ENCODE measurements around the gene NOM1. TPM values are rescaled to one million over a fixed set of nuclear protein-coding genes. Genes with fewer than 3 reads are reported as not detected.
A peak's percentile ranks its signal among the peaks of the same experiment; 100 is the strongest.

NOM1 gene
- total RNA-seq, 2 donors from 2014 or later = 18.4 to 40.6 TPM

- TF ChIP-seq CTCF (IDR thresholded peaks at IDR 0.05) = no peak
- Histone ChIP-seq H3K27me3 (replicated peaks; ENCODE audit: insufficient read depth) (peaks cover 11% of the 10 kb centered on the region), H3K4me1 (ENCODE audit: control insufficient read depth in 1 of 2, low read depth in 2 of 2) (peaks cover 11 to 20% of the 10 kb centered on the region in 2 donors), H3K27ac (no peak overlapping the region), H3K36me3 (no peaks in the 10 kb centered on the region), H3K9me3 (no peaks in the 10 kb centered on the region), H3K4me3 (peak overlapping the region; percentile 45)
- no peak for DNase-seq (ENCODE audit: low spot score)
- no peak for ATAC-seq (ENCODE audit: insufficient number of reproducible peaks, low FRiP score, low read depth)
Observed at GRCh38 chr7:157021071-157021870, 71.8 kb downstream of the NOM1 start.

- no peak for TF ChIP-seq CTCF (IDR thresholded peaks at IDR 0.05)
- H3K4me3 ChIP-seq = no peak overlapping the region
- DNase-seq (ENCODE audit: low spot score) = no peak
Observed at GRCh38 chr7:157021871-157022680, 72.6 kb downstream of the NOM1 start.

More at GRCh38 chr7:157021871-157022680, 72.6 kb downstream of the NOM1 start:
- H3K27me3 ChIP-seq (replicated peaks; ENCODE audit: insufficient read depth) = peaks cover 11% of the 10 kb centered on the region
- ATAC-seq (ENCODE audit: insufficient number of reproducible peaks, low FRiP score, low read depth) = no peak
- no peak overlapping the region for H3K27ac ChIP-seq
- peaks cover 11 to 20% of the 10 kb centered on the region in 2 donors for H3K4me1 ChIP-seq (ENCODE audit: control insufficient read depth in 1 of 2, low read depth in 2 of 2)
- H3K36me3 ChIP-seq = no peaks in the 10 kb centered on the region
- no peaks in the 10 kb centered on the region for H3K9me3 ChIP-seq

Other genes starting within 250 kb of the NOM1 start
- gene LMBR1, start 56.5 kb upstream of the NOM1 start, total RNA-seq = 10 to 100 TPM; 54.3 to 56.6 TPM
- gene MNX1, start 61.0 kb downstream of the NOM1 start, total RNA-seq = not detected
- gene UBE3C, start 189.2 kb downstream of the NOM1 start, total RNA-seq = 10 to 100 TPM; 55.0 to 93.6 TPM

Data from thoracic aorta (tissue), 2 donors.